BLaER1 treated with 17β-estradiol and CSF1 and Interleukin-3, amounts not matched to agents 10 nM and 100 nM (cell line): ENCODE data around the gene CELA2B.
A peak's percentile ranks its signal among the peaks of the same experiment; 100 is the strongest.
"Not testable (repeated sequence)": the region's sequence is repeated elsewhere in the genome, so short reads cannot be mapped to it uniquely, and the experiment has no call there.

Experiments used
- H3K27ac ChIP-seq, 11 experiments: shearing (Covaris generic); formaldehyde crosslinking; 2 replicates each; pipeline ENCODE4 v1.8.1; 2022
- H3K27me3 ChIP-seq, 11 experiments: shearing (Covaris generic); formaldehyde crosslinking; 2 replicates each; pipeline ENCODE4 v1.8.1; 2022
- H3K36me3 ChIP-seq, 11 experiments: shearing (Covaris generic); formaldehyde crosslinking; 2 replicates each; pipeline ENCODE4 v1.8.1; 2022
- H3K4me1 ChIP-seq, 10 experiments: shearing (Covaris generic); formaldehyde crosslinking; 2 replicates each; pipeline ENCODE4 v1.8.1; 2022
- H3K4me2 ChIP-seq, 11 experiments: shearing (Covaris generic); formaldehyde crosslinking; 2 replicates each; pipeline ENCODE4 v1.8.1; 2022
- H3K4me3 ChIP-seq, 10 experiments: shearing (Covaris generic); formaldehyde crosslinking; 2 replicates each; pipeline ENCODE4 v1.8.1; 2022
- H3K9ac ChIP-seq, 11 experiments: shearing (Covaris generic); formaldehyde crosslinking; 2 replicates each; pipeline ENCODE4 v1.8.1; 2022
- H3K9me3 ChIP-seq, 11 experiments: shearing (Covaris generic); formaldehyde crosslinking; replicated peaks in 1 of 11; 2 replicates each; pipeline ENCODE4 v1.8.1; 2022
- H4K20me1 ChIP-seq, 11 experiments: shearing (Covaris generic); formaldehyde crosslinking; 2 replicates each; pipeline ENCODE4 v1.8.1; 2022
- Cebpa-rat ChIP-seq, 11 experiments: shearing (Covaris generic); IDR thresholded peaks; 2 replicates each; pipeline ENCODE4 v1.8.1; 2022

The CELA2B gene

GRCh38 chr1:15431571-15431948, 44.3 kb upstream of the CELA2B start:
- H3K27ac ChIP-seq, result peak overlapping the region in 6 of 11 experiments; percentile 17 to 75 (median 29); a peak in 7 of 22 replicates
- TF ChIP-seq Cebpa-rat (IDR thresholded peaks at IDR 0.05), result no peak

GRCh38 chr1:15432324-15432723, 43.6 kb upstream of the CELA2B start:
- H4K20me1 ChIP-seq, result peaks cover 37 to 55% (median 43%) of the 10 kb centered on the region in 11 experiments
- no peaks in the 10 kb centered on the region for H3K27me3 ChIP-seq
- no peak overlapping the region for H3K4me3 ChIP-seq
- H3K9ac ChIP-seq, result peak overlapping the region in 1 of 11 experiments; percentile 15; a peak in 1 of 22 replicates
- H3K4me2 ChIP-seq, result peak overlapping the region in 1 of 11 experiments; percentile 9; a peak in 1 of 22 replicates
- H3K27ac ChIP-seq, result peak overlapping the region in 6 of 11 experiments; percentile 17 to 79 (median 58); a peak in 10 of 22 replicates
- no peak for TF ChIP-seq Cebpa-rat (IDR thresholded peaks at IDR 0.05)
- H3K9me3 ChIP-seq, result no peaks in the 10 kb centered on the region
- peaks cover 8 to 100% (median 51%) of the 10 kb centered on the region in 10 experiments; a peak in 19 of 20 replicates for H3K4me1 ChIP-seq
- H3K36me3 ChIP-seq, result peaks cover 37 to 55% (median 51%) of the 10 kb centered on the region in 11 experiments

More at GRCh38 chr1:15431571-15431948, 44.3 kb upstream of the CELA2B start:
- Histone ChIP-seq H3K4me1 (peaks cover 8 to 100% (median 58%) of the 10 kb centered on the region in 10 experiments; a peak in 19 of 20 replicates), H4K20me1 (peaks cover 45 to 63% (median 50%) of the 10 kb centered on the region in 11 experiments), H3K27me3 (no peaks in the 10 kb centered on the region), H3K4me2 (no peak overlapping the region), H3K36me3 (peaks cover 45 to 63% (median 58%) of the 10 kb centered on the region in 11 experiments), H3K4me3 (no peak overlapping the region), H3K9ac (peak overlapping the region in 2 of 11 experiments; percentile 4 to 42; a peak in 2 of 22 replicates), H3K9me3 (no peaks in the 10 kb centered on the region)

DNA sequence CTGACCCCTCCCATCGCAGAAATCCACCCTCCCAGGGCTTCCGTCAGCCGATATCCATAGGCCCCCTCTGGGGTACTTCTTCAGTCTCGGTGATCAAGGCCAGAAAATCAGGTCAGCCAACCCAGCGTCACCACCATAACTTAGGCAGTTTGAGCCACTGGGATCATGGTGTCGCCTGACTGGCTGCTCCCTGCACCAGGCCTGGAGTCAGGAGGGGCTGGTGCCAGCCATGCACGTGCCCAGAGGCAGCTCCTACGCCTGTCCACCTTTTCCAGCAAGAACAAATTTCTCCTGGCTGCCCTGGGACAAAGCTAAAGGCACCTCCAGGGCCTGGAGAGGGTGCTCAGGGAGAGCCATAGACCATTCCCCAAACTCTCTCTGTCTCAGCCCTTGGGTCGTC, 42.4 kb upstream of the CELA2B start:
- H3K27ac ChIP-seq, result peak overlapping the region in 8 of 11 experiments; percentile 1 to 79 (median 70); a peak in 14 of 22 replicates
- no peaks in the 10 kb centered on the region for H3K9me3 ChIP-seq
- H3K36me3 ChIP-seq, result peaks cover 26 to 44% (median 39%) of the 10 kb centered on the region in 11 experiments
- H4K20me1 ChIP-seq, result peaks cover 25 to 44% (median 31%) of the 10 kb centered on the region in 11 experiments; a peak in 21 of 22 replicates
- peak overlapping the region in 6 of 11 experiments; percentile 10 to 84 (median 50); a peak in 3 of 22 replicates for H3K4me2 ChIP-seq
- peak overlapping the region in 2 of 11 experiments; percentile 22 to 47; a peak in 4 of 22 replicates for H3K9ac ChIP-seq
- H3K4me3 ChIP-seq, result no peak overlapping the region
- peaks cover 8 to 93% (median 41%) of the 10 kb centered on the region in 10 experiments; a peak in 18 of 20 replicates for H3K4me1 ChIP-seq
- TF ChIP-seq Cebpa-rat (IDR thresholded peaks at IDR 0.05), result no peak
- no peaks in the 10 kb centered on the region for H3K27me3 ChIP-seq

DNA sequence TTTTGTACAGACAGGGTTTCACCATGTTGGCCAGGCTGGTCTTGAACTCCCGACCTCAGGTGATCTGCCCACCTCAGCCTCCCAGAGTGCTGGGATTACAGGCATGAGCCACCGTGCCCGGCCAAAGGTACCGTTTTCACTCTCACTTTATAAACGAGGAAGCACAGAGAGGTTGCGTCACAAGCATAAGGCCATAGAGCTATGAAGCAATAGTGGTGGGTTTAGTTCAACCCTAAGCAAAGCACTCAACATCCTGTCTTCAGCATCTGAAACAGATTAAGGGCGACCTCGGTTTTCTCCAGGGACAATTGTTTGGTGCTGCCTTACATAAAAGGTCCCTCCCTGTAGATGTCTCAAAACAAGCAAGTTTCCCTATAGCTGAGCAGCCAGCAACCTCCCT, 41.2 kb upstream of the CELA2B start:
- peaks cover 8 to 83% (median 35%) of the 10 kb centered on the region in 10 experiments; a peak in 18 of 20 replicates for H3K4me1 ChIP-seq
- peak overlapping the region in 1 of 10 experiments; percentile 25; a peak in 1 of 20 replicates for H3K4me3 ChIP-seq
- TF ChIP-seq Cebpa-rat (IDR thresholded peaks at IDR 0.05), result peak in 10 of 11 experiments; percentile 78 to 97 (median 96); a peak in 20 of 22 replicates
- peak overlapping the region in 7 of 11 experiments; percentile 4 to 58 (median 47); a peak in 8 of 22 replicates for H3K9ac ChIP-seq
- not testable (repeated sequence) for H3K27me3 ChIP-seq, H3K9me3 ChIP-seq
- peak overlapping the region in 9 of 11 experiments; percentile 41 to 79 (median 71); a peak in 17 of 22 replicates for H3K27ac ChIP-seq
- peak overlapping the region; percentile 9 to 89 (median 65); a peak in 19 of 22 replicates for H3K4me2 ChIP-seq
- H4K20me1 ChIP-seq, result peaks cover 13 to 31% (median 19%) of the 10 kb centered on the region in 11 experiments; a peak in 21 of 22 replicates
- peaks cover 13 to 31% (median 27%) of the 10 kb centered on the region in 11 experiments for H3K36me3 ChIP-seq

- Histone ChIP-seq H3K9me3 (no peaks in the 10 kb centered on the region), H3K36me3 (peaks cover 6 to 24% (median 20%) of the 10 kb centered on the region in 11 experiments; a peak in 21 of 22 replicates), H3K27me3 (no peaks in the 10 kb centered on the region), H3K4me2 (peak overlapping the region; percentile 9 to 89 (median 65); a peak in 19 of 22 replicates), H3K27ac (peak overlapping the region in 8 of 11 experiments; percentile 45 to 79 (median 70); a peak in 16 of 22 replicates), H4K20me1 (peaks cover 6 to 24% (median 12%) of the 10 kb centered on the region in 11 experiments; a peak in 19 of 22 replicates), H3K4me1 (peaks cover 8 to 76% (median 34%) of the 10 kb centered on the region in 10 experiments; a peak in 18 of 20 replicates), H3K9ac (peak overlapping the region in 7 of 11 experiments; percentile 4 to 58 (median 47); a peak in 9 of 22 replicates), H3K4me3 (peak overlapping the region in 1 of 10 experiments; percentile 25; a peak in 1 of 20 replicates)
- TF ChIP-seq Cebpa-rat (IDR thresholded peaks at IDR 0.05), result no peak
Observed at GRCh38 chr1:15435239-15436077, 40.4 kb upstream of the CELA2B start.

- H3K4me2 ChIP-seq, result peak overlapping the region in 1 of 11 experiments; percentile 84; a peak in 2 of 22 replicates
- TF ChIP-seq Cebpa-rat (IDR thresholded peaks at IDR 0.05), result no peak
- no peak overlapping the region for H3K9ac ChIP-seq
Observed at GRCh38 chr1:15436881-15437442, 38.9 kb upstream of the CELA2B start.

GRCh38 chr1:15439325-15439724, 36.6 kb upstream of the CELA2B start:
- H3K9me3 ChIP-seq, result no peaks in the 10 kb centered on the region
- H3K4me3 ChIP-seq, result no peak overlapping the region
- H4K20me1 ChIP-seq, result peaks cover 0 to 1% (median 0%) of the 10 kb centered on the region in 11 experiments; a peak in 2 of 22 replicates
- H3K36me3 ChIP-seq, result no peaks in the 10 kb centered on the region
- H3K27me3 ChIP-seq, result no peaks in the 10 kb centered on the region
- TF ChIP-seq Cebpa-rat (IDR thresholded peaks at IDR 0.05), result no peak
- peaks cover 16 to 44% (median 28%) of the 10 kb centered on the region in 10 experiments for H3K4me1 ChIP-seq
- H3K9ac ChIP-seq, result no peak overlapping the region
- no peak overlapping the region for H3K27ac ChIP-seq
- no peak overlapping the region for H3K4me2 ChIP-seq

More at GRCh38 chr1:15436881-15437442, 38.9 kb upstream of the CELA2B start:
- Histone ChIP-seq H3K4me1 (peaks cover 8 to 61% (median 34%) of the 10 kb centered on the region in 10 experiments; a peak in 18 of 20 replicates), H3K36me3 (peaks cover 0 to 9% (median 5%) of the 10 kb centered on the region in 11 experiments; a peak in 13 of 22 replicates), H3K27ac (peak overlapping the region in 3 of 11 experiments; percentile 72 to 79 (median 75); a peak in 2 of 22 replicates), H3K4me3 (no peak overlapping the region), H3K9me3 (no peaks in the 10 kb centered on the region), H4K20me1 (peaks cover 0 to 9% (median 0%) of the 10 kb centered on the region in 11 experiments; a peak in 3 of 22 replicates), H3K27me3 (no peaks in the 10 kb centered on the region)

DNA sequence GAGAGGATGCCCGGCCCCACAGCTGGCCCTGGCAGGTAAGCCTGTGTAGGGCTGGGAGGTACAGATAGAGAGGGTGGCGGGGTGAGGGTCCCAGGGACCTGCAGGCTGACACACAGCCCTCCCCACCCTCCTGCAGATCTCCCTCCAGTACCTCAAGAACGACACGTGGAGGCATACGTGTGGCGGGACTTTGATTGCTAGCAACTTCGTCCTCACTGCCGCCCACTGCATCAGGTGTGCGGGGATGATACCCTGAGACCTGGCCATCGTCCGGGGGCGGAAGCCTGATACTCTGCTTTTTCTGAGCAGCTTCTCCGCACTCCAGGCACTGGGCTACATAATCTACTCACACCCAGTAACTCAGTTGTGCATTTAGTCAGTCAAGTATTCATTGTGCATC, 35.5 kb upstream of the CELA2B start:
- Histone ChIP-seq H3K4me1 (peaks cover 16 to 44% (median 28%) of the 10 kb centered on the region in 10 experiments), H3K36me3 (no peaks in the 10 kb centered on the region), H3K4me2 (no peak overlapping the region), H3K27ac (no peak overlapping the region), H4K20me1 (peaks cover 0 to 5% (median 0%) of the 10 kb centered on the region in 11 experiments; a peak in 1 of 22 replicates), H3K4me3 (no peak overlapping the region), H3K9ac (no peak overlapping the region), H3K9me3 (no peaks in the 10 kb centered on the region), H3K27me3 (no peaks in the 10 kb centered on the region)
- TF ChIP-seq Cebpa-rat (IDR thresholded peaks at IDR 0.05), result no peak
